ENCODE measurements around the gene CSTPP1.
"Not testable (repeated sequence)": the region's sequence is repeated elsewhere in the genome, so short reads cannot be mapped to it uniquely, and the experiment has no call there.

CSTPP1 gene

DNA sequence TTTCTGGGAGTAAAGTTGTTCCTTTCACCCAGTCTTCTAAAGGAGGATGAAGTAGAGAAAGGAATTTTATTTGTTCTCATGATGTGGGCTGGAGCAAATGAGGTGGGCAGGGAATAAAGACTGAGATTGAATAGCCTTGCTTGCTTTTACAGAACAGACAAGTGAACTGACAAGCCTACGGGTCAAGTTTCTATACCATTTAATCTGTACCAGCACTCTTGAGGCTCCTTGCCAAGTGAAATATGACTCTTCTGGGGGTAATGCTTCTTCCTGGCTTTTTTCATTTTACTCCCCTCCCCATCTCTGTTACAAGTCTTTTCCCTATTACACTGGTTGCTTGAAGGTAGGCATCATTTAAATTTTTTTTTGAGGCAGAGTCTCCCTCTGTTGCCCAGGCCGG lies 54.8 kb downstream of the CSTPP1 start:
- DNase-seq (ENCODE audit: low read depth) = no peak

DNA sequence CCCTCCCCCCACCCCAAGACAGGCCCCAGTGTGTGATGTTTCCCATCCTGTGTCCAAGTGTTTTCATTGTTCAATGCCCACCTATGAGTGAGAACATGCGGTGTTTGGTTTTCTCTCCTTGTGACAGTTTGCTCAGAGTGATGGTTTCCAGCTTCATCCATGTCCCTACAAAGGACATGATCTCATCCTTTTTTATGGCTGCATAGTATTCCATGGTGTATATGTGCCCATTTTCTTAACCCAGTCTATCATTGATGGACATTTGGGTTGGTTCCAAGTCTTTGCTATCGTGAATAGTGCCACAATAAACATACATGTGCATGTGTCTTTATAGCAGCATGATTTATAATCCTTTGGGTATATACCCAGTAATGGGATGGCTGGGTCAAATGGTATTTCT lies 55.8 kb downstream of the CSTPP1 start:
- DNase-seq (ENCODE audit: low read depth) = not testable (repeated sequence)

GRCh38 chr11:46997796-46998195 lies 61.2 kb downstream of the CSTPP1 start:
- DNase-seq (ENCODE audit: low read depth) = not testable (repeated sequence)

GRCh38 chr11:46999217-46999616 lies 62.7 kb downstream of the CSTPP1 start:
- DNase-seq (ENCODE audit: low read depth) = no peak

- DNase-seq (ENCODE audit: low read depth) = no peak
These were observed 63.5 kb downstream of the CSTPP1 start for GRCh38 chr11:47000033-47000432.

GRCh38 chr11:47001781-47002181 lies 65.2 kb downstream of the CSTPP1 start:
- DNase-seq (ENCODE audit: low read depth) = no peak

GRCh38 chr11:47002390-47002789 lies 65.8 kb downstream of the CSTPP1 start:
- no peak for DNase-seq (ENCODE audit: low read depth)

DNA sequence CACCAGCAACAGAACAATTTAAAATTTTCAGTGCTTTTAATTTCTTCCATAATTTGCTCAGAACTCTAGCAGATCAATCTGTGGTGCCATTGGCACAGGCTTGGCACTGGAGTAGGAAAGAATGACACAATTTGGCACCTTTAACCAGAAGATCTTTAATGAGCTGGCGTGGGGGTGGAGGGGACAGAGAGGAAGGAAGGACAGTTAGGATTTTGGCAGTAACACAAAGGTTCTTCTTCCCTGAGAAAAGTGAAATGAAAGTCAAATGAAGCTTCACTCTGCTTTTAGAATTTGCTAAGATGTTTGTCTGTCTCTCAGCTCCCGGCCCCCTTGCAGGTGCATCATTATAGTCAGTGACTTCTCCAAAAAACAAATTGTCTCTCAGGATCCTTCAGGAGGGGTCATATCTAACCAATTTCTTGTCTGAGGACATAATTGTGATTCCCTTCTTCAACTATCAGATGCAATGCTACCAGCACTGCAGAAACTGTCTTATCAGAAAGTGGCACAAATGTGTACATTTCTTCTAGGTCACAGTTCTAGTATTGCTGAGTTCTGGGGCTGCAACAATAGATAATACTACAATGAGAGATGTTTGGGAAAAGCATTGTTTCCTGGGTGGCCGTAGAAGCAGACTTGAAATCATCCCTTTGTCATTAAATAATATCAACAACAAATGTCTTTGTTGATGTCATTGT lies 66.8 kb downstream of the CSTPP1 start:
- DNase-seq (ENCODE audit: low read depth) = no peak

DNA sequence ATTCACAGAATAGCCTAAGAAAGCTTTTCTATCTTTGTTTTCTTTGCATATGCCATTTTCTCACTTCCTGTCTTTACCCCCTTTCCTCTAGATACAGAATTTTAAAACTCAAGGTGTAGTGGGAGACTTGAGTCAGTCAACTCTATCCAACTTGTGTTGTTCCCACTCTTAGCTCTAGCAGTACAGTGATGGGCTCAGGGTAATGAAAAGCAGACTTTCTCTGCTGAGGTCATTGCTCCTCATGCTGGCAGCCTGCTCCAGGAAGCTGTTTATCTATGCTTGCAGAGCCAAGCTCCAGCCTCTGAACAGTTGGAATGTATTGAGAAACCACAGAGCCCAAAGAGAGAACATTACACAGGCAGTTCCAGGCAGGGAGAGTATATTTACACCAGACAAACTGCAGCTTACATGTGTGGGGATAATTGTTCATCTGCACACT lies 68.1 kb downstream of the CSTPP1 start:
- peak; percentile 94 for DNase-seq (ENCODE audit: low read depth)

- DNase-seq (ENCODE audit: low read depth) = no peak
These were observed 68.9 kb downstream of the CSTPP1 start for GRCh38 chr11:47005441-47005840.

DNA sequence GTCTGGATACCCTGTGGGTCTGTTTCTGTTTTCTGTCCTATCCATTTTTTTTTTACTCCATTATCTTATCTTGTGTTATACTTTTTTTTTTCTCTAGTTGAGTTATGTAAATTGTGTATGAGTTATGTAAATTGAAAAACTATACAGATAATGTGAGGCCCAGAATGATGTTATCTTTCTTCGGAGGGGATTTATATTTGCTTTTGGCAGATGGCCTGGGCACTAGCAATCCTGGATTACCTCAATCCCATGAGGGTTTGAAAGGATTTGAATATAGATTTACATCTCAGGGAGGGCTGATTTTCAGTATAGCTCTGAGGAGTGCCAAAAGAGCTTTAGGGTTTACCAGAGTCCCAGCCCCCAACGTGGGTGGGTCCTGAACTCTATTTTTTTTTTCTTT lies 71.0 kb downstream of the CSTPP1 start:
- DNase-seq (ENCODE audit: low read depth) = no peak

DNA sequence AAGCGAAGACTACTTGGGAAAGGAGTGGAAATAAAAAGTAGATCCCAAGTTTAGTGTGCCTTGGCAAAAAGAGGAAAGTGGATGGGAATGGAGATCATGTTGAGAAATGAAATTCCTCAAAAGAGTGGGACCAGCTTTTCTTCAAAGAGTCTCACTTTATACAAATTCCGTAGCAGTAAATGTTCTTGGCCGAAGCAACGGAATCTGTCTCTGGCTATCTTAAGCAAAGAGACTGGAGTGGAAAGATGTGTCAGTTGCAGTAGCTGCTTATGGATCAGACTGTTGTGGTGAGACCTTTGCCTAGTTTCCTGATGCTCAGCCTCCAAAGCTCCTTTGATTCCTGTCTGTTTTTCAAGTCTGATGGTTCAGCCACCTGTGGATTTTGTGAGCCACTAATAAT lies 73.6 kb downstream of the CSTPP1 start:
- DNase-seq (ENCODE audit: low read depth) = no peak

DNA sequence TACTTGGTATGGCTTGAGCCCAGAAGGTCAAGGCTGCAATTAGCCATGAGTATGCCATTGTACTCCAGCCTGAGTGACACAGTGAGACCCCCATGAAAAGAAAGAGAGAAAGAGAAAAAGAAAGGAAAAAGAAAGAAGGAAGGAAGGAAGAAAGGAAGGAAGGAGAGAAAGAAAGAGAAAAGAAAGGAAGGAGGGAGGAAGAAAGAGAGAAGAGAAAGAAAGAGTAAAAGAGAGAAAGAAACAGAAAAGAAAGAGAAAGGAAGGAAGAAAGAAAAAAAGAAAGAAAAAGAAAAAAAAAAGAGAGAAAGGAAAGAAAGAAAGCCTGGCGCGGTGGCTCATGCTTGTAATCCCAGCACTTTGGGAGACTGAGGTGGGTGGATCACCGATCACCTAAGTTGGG lies 77.5 kb downstream of the CSTPP1 start:
- no peak for DNase-seq (ENCODE audit: low read depth)

DNA sequence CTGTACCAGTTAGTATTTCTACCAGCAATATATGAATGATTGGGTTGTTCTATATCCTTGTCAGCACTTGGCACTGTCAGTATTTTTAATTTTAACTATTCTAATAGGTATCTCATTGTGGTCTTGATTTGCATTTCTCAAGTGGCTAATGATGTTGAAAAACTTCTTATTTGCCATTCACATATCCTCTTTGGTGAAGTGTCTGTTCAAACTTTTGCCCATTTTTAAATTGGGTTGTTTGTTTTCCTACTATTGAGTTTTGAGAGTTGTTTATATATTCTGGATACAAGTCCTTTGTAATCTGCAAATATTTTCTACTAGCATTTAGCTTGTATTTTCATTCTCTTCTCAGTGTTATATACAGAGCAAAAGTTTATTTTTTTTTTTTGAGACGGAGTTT lies 82.1 kb downstream of the CSTPP1 start:
- no peak for DNase-seq (ENCODE audit: low read depth)

GRCh38 chr11:47020793-47021526 lies 84.4 kb downstream of the CSTPP1 start:
- no peak for DNase-seq (ENCODE audit: low read depth)

GRCh38 chr11:47021527-47021818 lies 84.9 kb downstream of the CSTPP1 start:
- DNase-seq (ENCODE audit: low read depth) = no peak

GRCh38 chr11:47021965-47022364 lies 85.4 kb downstream of the CSTPP1 start:
- no peak for DNase-seq (ENCODE audit: low read depth)

- DNase-seq (ENCODE audit: low read depth) = no peak
These were observed 91.9 kb downstream of the CSTPP1 start for GRCh38 chr11:47028195-47029093.

DNA sequence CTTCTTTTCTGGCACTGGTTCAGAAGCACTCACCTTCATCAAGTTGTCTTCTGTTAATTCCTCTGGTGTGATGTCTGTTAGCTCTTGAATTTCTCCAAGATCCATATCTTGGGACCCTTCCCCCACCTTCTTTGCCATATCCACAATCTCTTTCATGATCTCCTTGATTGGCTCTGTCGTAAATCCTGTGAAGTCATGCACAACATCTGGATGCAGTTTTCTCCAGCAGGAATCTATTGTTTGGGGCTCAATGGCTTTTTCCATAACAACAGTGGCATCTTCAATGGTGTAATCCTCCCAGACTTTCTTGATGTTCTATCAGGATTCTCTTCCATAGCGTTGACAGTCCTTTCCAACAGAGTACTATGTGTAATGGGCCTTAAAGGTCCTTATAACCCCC lies 96.9 kb downstream of the CSTPP1 start:
- DNase-seq (ENCODE audit: low read depth) = no peak

DNA sequence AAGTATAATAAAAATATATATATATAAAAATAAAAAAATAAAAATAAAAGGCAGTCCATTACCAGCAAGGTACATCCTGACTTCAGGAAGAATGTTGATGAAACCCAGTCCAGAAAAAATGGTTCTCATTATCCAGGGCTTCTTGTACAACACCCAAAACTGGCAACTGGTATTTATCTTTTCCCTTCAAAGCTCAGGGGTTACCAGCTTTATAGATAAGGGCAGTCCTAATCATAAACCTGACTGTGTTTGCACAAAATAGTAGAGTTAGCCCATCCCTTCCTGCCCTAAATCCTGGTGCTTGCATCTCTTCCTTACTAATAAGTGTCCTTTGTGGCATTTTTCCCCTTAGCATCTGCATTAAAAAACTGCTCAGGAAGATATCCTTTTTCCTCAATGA lies 97.5 kb downstream of the CSTPP1 start:
- DNase-seq (ENCODE audit: low read depth) = no peak

DNA sequence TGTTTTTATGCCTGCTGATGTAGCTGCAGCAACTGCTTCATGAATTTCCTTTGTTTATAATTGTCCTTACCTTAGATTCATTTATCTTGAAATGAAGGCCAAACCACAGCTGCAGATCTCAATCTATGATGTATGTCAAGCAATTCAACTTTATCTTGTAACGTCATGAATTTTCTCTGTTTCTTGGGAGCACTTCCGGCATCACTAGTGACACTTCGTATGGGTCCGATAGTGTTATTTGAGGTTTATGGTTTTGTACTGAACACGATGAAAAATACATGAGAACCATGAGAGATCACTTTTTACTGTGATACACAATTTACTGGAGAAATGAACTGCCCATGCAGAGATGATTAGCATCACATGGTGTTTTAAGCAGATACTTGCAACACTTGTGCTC lies 98.5 kb downstream of the CSTPP1 start:
- no peak for DNase-seq (ENCODE audit: low read depth)

DNA sequence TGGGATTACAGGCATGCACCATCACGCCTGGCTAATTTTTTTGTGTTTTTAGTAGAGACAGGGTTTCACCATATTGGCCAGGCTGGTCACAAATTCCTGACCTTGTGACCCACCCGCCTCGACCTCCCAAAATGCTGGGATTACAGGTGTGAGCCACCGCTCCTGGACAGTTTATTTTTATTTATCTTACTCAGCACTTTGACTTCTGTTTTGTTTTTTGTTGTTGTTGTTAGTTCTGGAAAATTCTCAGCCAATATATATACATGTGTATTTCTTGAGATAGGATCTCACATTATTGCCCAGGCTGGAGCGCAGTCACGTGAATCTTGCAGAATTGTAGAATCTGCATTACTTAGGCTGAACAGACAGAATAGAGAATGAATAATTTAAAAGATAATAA lies 107.6 kb downstream of the CSTPP1 start:
- no peak for DNase-seq (ENCODE audit: low read depth)

GRCh38 chr11:47047972-47048371 lies 111.4 kb downstream of the CSTPP1 start:
- no peak for DNase-seq (ENCODE audit: low read depth)

Data from non-pigmented ciliary epithelial cell (primary cell).